Bone marrow (tissue), 2 donors: ENCODE results near the gene CFAP65.

Source experiments
- DNase-seq, 2 donors: peaks; one replicate each; lab custom pipeline; 2025; lab: John Stamatoyannopoulos, UW

CFAP65 gene

DNA sequence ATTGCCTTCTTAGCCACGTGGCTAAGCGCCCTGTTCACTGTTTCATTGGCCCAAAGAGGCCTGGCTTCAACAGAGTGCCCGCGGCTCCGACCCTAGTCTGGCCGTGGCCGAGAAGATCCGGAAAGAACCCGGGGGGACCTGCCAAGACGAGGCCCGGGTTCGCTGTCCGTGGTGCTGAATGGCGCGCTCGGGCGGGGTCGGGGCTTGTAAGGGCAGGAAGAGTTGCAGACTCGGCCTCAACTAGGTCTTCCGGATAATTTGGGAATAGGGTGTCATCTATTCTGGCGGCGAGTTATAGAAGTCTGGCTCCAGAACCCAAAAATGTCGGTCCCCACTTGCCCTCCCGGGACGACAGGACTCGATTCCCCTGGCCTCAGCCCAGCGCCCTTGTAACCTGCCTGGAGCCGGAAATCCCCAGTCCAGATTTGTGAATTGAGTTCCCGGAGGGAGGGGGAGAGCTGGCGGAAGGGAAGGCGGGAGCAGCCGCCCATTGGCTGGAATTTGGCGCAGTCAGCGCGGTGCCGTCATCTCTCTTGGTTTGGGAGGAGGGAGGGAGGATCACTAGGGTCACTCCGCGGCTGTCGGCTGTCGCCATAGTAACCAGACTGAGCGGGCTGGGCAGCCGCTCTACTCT lies 78.3 kb downstream of the CFAP65 start:
- DNase-seq, result no peak

DNA sequence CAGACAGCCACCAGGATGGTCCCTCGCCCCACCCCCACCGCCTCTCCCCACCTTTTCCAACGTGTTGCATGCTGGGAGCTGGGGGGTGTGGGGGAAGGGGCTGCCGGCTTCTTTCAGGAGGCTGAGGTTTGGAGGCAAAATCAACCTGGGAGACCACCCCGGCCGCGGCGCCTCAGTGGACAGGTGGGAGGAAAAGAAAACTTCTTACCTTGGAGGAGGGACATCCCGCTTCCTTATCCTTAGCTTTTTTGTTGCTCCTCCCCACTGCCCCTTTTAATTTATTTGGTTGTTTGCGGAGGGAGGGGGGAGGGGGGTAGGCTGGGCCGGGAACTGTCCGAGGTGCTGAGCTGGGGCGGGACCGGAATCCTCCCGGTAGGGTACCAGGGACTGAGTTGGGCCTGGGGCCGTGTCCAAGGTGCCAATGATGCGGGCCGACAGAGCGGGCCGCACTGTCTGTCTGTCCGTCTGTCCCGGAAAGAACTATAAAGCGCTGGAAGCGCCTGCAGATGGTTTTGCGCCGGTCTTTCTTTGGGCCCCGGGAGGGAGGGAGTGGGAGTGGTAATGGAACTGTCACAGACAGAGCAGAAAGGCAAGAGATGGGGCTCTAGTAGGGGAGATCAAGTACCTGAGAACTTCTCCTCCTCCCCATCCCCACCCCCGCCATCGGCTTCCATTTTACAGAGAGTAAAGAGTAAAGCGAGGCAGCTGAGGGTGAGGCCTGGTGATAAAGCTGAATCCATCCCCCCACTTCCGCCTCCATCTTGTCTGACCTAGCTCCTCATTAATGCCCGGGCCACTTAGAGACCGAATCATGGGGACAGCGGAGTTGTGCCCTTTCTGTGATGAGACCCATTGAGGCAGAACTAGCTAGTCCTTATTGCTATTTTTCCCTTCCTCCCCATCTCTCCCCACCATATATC lies 79.4 kb downstream of the CFAP65 start:
- DNase-seq, result no peak

DNA sequence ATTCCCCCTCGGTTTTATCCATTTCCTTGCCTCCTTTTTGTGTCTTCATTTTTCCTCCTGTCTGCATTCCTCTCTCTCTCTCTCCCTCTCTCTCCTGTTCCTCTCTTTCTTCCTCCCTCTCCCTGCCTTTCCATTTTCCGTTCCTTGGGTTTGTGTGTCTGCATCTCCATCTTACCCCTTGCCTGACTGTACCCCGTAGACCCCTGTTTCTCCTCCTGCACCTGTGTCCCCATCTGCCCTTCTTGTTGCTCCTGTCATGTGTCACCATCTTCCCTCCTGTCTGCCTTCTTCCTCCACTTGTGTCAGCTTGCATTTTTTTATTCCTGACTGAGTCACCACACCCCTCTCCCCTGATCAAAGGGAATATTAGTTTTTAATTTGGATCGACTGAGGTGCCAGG lies 80.1 kb downstream of the CFAP65 start:
- DNase-seq, result no peak

DNA sequence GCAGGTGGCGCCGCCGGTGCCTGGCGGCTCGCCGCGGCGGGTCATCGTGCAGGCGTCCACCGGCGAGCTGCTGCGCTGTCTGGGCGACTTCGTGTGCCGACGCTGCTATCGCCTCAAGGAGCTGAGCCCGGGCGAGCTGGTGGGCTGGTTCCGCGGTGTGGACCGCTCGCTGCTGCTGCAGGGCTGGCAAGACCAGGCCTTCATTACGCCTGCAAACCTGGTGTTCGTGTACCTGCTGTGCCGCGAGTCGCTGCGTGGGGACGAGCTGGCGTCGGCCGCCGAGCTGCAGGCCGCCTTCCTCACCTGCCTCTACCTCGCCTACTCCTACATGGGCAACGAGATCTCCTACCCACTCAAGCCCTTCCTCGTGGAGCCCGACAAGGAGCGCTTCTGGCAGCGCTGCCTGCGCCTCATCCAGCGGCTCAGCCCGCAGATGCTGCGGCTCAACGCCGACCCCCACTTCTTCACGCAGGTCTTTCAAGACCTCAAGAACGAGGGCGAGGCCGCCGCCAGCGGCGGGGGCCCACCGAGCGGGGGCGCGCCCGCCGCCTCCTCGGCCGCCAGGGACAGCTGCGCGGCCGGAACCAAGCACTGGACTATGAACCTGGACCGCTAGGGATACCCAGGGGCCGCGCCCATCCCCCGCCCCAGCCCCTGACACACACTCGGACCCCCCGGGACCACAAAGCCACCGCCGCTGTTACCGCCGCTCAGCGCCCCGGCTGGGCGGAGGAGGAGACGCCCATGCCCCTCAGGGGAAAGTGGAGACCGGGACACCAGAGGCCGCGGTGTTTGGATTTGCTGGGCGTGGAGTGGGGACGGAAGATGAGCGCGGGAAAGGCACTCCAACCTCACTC lies 80.8 kb downstream of the CFAP65 start:
- no peak for DNase-seq

DNA sequence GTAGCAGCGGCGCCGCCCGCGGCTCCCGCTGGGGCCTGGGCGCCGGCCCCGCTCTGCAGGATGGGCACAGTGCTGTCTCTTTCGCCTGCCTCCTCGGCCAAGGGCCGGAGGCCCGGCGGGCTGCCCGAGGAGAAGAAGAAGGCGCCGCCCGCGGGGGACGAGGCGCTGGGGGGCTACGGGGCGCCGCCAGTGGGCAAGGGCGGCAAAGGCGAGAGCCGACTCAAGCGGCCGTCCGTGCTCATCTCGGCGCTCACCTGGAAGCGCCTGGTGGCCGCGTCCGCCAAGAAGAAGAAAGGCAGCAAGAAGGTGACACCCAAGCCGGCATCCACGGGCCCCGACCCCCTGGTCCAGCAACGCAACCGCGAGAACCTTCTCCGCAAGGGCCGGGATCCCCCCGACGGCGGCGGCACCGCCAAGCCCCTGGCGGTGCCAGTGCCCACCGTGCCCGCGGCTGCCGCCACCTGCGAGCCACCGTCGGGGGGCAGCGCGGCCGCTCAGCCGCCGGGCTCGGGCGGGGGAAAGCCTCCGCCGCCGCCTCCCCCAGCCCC lies 81.5 kb downstream of the CFAP65 start:
- no peak for DNase-seq

DNA sequence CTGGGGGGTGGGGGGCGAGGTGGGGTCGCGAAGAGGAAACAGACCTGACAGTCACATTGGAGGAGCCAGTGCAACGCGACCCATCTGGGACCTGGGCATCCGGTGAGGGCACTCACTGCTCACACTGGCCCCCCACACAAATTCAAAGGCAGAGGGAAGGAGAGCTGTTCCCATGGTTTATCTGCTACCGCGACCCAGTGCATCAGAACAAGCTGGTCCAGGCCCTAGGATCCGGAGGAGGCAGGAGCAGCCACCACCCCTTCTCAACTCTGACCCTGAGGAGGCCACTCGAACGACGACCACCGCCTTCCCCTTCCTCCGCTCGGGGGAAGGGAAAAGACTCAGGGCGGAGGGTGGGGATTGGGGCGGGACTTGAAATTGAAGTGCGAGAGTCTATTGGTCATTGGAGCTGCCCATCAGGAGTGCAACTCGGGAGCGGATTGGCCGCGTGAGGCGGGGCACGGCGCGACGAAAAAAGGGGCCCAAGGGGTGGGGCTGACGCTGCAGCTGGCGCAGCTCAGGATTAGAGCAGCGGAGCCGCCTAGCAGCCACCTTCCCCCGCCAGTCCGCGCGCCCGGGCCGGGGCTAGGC lies 82.1 kb downstream of the CFAP65 start, which contains the start of gene CDK5R2:
TSS of gene CDK5R2 (plus strand) at position 526 of the 591 bp plus-strand sequence. CDS start 155 bp downstream, outside the sequence.
- DNase-seq, result no peak

DNA sequence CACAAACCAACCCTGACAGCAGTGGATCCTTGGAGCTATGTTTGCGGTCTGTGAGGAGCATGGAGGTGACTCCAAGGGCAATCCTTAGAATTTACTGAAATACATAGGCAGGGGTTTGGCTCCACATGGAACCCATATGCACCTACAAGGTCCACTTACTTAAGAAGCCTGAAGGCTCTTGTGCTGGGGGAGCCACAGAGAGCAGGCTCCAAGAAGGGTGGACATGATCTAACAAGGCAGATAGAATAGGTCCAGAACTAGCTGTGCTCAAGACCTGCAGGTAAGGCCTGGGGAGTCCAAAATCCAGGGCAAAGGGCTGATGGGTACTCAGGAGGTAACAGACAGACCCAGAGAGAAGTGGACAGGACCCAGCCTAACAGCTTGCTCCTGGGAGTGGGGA lies 83.0 kb downstream of the CFAP65 start:
- DNase-seq, result no peak

DNA sequence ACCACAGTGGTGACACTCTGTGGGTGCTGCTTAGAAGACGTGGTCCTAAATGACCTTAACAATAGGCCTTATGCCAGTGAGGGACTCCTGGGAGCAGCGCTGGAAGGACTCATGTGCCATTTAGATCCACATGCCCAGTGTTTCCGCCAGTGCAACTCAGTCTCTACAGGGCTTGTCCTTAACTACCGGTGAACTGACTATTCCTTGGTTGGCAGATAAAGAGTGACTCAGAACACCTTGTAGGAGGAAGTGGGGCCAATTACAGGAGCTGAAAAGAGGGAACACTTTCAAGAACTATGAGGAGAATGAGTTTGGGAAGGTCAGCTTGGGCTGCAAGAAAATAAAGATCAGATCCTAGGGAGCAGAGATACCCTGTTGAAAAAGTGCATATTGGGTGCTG lies 83.6 kb downstream of the CFAP65 start:
- DNase-seq, result no peak

DNA sequence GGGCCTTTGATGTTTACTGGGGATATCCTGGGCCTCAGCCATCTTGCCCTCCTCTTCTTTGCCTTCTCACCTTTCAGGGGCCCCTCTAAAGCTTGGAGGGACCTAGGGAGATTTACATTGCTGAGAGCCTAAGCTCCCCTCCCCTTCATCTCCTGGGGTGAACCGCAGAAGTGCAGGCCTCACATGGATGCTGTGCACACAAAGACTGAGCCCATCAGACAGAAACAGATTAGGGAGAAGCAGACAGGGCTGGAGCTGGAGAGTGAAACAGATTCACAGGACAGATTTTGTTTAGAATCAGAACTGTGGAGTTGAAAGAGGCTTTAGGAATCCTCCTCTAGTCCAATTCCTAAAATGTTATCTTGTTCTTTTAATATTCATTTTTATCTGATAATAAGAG lies 85.3 kb downstream of the CFAP65 start:
- DNase-seq, result no peak

DNA sequence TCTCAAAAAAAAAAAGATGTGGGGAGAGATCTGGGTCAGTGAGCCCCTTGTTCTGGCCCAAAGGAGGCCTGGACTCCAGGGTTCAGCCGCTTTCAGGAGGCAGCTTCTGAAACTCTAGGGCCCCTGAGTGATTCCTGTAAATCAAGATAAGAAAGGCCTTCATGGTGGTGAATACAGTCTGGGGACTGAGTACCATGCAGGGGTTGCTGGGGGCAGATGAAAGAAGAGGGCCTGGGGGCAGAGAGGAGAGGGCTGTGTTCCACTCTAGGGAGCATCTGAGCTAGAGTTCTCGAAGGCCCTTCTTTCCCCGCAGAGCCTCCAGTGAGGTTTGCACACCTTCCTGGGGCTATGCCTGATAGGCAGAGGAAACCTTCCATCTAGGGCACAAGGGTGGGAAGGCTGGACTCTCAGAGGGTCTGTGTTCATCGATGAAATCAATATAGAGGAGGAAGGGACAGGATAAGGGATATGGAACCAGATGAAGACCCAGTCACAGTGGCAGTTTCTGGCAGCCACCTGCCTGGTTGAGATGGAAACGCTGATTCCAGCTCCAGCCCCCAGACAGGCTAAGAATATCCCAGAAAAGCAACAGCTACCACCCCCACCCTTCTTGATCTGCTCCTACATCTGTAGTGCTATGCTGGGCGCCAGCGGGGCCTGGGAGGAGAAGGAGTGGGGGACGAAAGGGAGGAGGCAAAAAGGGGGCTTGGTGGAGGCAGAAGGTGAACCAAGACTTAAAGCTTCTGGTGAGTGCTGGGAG lies 86.6 kb downstream of the CFAP65 start:
- no peak for DNase-seq

DNA sequence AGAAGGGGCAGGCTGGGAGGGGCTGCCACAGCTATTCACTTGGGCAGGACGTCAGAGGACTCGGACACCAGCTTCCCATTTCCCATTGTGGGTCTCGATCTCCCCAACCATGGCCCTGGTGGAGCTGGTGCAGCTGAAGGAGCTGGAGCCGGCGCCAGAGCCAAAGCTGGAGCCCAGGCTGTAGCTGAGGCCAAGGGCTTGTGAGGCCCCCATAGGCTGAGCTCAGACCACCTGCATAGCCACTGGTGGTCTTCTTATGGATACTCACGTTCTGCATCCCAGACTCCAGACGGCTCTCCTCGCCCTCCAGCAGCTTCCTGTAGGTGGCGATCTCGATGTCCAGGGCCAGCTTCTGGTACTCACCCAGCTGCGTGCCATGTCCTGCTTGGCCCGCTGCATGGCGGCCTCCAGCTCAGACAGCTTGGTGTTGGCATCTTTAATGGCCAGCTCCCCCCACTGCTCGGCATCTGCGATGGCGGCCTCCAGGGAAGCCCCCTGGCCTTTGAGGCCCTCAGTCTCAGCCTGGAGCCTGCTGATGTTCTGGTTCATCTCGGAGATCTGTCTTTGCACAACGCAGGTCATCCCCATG lies 87.9 kb downstream of the CFAP65 start:
- DNase-seq, result no peak
